Activated CD8-positive, alpha-beta memory T cell treated with anti-CD3 and anti-CD28 coated beads for 36 hours (primary cell): ENCODE measurements around the gene IL4I1. TPM values are rescaled to one million over a fixed set of nuclear protein-coding genes. Genes with fewer than 3 reads are reported as not detected.
"Not testable (repeated sequence)": the region's sequence is repeated elsewhere in the genome, so short reads cannot be mapped to it uniquely, and the experiment has no call there.

Experiments used
- CTCF ChIA-PET: fragments of 350-600 bp; sonication (Branson Sonifier 250); formaldehyde crosslinking; loops from one replicate; lab custom pipeline; 2021; ENCODE audit warnings: antibody characterized with exemption; lab: Charles Lee
- POLR2A ChIA-PET: fragments of 350-600 bp; sonication (Branson Sonifier 250); formaldehyde crosslinking; loops from one replicate; lab custom pipeline; 2021; ENCODE audit warnings: antibody characterized with exemption; lab: Charles Lee
- total RNA-seq, 2 experiments: library from RNA; stranded (reverse); gene quantifications; one replicate each; pipeline ENCODE4 v1.2.3, GENCODE V29; 2021

The IL4I1 gene
- total RNA-seq, 2 experiments from 2014 or later, result 28.9 to 30.8 TPM

- ChIA-PET POLR2A (interaction anchor here (0.7 to 2.2 kb wide), 6 partner anchors 16 to 61 kb away, joined by 3 to 8 read pairs (median 4); no protein-coding TSS in a partner anchor), CTCF (interaction anchor here (0.6 to 2.7 kb wide), 6 partner anchors 9 to 63 kb away, joined by 3 to 13 read pairs (median 4); no protein-coding TSS in a partner anchor)
Measured at GRCh38 chr19:49927526-49928264, 31.0 kb upstream of the IL4I1 start.

- POLR2A ChIA-PET, result no interaction called here
Measured at GRCh38 chr19:49926515-49926914, 29.8 kb upstream of the IL4I1 start.

DNA sequence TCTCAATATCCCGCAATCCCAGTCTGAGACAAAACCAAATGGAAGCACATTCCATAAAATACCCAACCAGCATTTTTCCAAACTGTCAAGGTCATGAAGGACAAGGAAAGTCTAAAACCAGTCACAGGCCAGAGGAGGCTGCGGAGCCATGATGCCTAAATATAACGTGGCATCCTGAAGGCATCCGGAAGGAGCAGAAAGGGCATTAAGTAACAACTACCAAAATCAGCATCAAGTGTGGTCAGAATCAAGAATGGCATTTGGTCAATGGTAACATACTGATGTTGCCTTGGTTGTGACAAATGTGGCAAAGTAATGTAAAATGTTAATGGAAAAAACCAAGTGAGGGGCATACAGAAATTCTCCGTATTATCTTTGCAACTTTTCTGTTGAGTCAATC, 28.8 kb upstream of the IL4I1 start:
- POLR2A ChIA-PET, result no interaction called here
- CTCF ChIA-PET, result interaction anchor here (0.6 to 1.5 kb wide), 2 partner anchors 11 to 81 kb away, joined by 3 read pairs; no protein-coding TSS in a partner anchor

More at GRCh38 chr19:49926515-49926914, 29.8 kb upstream of the IL4I1 start:
- CTCF ChIA-PET, result interaction anchor here (0.9 kb wide), 1 partner anchor 8 kb away, joined by 3 read pairs; no protein-coding TSS in a partner anchor

GRCh38 chr19:49924881-49925210, 28.2 kb upstream of the IL4I1 start:
- CTCF ChIA-PET, result interaction anchor here (1.5 kb wide), 1 partner anchor 11 kb away, joined by 3 read pairs; no protein-coding TSS in a partner anchor
- POLR2A ChIA-PET, result not testable (repeated sequence)

GRCh38 chr19:49924004-49924880, 27.6 kb upstream of the IL4I1 start:
- ChIA-PET CTCF (interaction anchor here (1.5 kb wide), 1 partner anchor 10 kb away, joined by 3 read pairs; no protein-coding TSS in a partner anchor), POLR2A (no interaction called here)

DNA sequence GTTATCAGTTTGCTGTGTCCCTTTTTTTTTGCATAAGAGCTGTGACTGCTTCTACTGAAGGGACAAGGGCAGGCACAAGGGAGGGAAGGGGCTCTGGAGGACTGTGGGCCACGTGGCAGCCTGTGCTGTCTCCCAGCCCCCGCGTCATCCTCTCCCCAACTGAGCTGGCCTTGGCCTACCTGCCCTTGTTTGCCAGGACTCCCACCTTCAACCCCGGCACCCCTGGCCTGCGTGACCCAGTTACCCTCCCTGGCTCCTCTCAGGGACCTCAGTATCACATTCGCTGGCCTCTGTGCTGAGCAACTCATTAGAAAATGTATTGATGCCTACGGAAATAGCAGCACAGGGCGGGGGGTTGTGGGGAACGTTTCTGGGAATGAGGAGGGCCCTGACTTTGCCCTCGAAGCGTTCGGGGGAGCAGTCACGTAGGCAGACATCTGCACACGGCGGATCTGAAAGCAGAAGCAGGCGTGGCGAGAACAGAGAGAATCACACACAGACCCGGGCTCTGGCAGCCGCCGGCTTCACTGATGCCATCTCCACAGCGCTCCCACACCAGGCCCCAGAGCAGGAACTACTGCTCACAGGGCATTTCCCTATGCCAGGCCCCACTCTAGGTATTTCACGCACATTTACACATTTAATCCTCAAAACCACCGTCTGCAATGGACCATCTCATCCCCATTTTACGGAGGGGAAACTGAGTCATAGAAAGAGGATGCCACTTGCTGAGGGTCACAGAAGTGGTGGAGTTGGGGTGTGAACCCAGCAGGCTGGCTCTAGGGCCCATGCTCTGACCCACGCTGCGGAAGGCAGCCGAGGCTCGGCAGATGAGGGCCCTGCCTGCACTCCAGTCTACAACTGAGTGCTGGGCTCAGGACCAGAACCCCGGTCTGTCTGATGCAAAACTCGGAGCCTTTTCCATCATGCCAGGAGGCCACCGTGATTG, 26.6 kb upstream of the IL4I1 start:
- POLR2A ChIA-PET, result no interaction called here
- CTCF ChIA-PET, result interaction anchor here (1.0 kb wide), 1 partner anchor 10 kb away, joined by 3 read pairs; no protein-coding TSS in a partner anchor

DNA sequence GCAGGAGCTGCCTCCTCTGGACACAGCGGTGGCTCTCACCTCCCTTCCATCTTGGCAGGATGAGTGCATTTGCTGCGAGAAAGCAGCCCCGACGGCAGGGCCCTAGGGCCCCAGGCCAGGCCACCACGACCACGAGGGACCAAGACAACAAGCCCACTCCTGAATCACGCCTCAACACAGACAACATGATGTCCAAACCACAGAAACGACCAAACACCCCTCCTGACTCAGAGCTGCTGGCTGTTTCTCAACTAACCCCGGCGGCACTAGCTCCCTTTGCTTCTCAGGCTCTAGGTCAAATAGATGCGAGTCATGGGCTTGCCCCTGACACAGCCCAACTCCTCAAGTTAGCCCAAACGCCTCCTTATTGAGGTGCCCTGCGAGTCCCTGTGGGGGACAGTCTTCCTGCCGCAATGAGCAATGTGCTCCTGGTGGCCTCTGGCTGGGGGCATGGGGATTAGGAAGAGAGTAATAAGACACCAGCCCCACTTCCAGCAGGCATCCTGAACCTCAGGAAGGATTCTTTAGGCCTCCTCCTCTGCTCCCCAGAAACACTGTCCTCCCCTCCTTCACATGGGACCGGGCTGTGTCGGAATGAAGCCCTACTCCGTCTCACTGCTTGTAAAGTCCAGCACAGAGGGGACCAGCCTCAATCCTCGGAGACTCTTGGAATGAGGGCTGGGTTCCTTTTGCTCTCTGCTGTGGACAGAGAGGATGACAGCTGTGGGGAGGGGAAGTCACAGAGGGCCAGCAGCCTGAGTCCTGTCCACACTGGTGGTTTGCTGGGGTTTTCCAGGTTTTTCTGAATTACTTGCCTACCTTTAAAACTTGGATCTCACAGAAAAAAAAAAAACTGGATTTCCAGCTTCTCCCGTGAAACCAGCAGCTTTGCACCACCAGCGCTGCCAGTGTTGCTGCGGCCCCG, 25.4 kb upstream of the IL4I1 start:
- POLR2A ChIA-PET, result no interaction called here

DNA sequence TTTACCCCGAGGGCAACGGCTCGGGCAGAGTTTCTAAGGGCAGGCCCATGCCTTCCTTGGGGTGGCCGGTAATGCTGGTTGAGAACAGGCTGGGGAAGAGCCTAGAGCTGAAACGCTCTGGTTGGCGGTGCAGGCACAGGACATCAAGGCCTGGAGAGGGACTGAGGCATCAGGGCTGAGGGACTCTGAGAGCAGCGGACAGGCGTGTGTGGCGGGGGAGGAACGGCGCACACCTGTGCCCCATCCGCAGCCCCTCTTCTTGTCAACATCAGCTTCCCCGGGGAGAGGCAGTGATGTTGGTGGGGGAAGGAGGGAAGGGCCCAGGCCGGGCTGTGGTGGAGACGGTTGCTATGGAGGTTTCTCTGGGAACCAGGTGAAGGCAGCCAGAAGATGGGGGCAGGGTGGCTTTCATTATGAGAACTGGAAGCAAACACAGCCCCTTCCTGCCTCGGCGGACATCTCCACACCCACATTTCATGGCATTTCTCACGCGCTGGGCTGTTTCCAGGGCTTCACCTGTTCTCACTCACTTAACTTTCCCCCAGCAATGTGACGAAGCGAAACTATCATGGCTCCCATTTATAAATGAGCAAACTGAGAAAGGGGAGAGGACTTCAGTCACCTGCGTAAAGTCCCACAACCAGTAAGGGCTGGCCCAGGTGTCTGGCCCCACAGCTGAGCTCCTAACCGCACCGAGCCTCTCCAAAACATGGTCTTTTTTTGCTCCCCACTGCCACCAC, 24.1 kb upstream of the IL4I1 start:
- ChIA-PET POLR2A (interaction anchor here (0.7 to 1.3 kb wide), 2 partner anchors 8 to 9 kb away, joined by 3 to 6 read pairs; partner anchors contain the start of gene ATF5), CTCF (no interaction called here)

More for the DNA sequence above, 25.4 kb upstream of the IL4I1 start:
- CTCF ChIA-PET, result interaction anchor here (1.0 kb wide), 1 partner anchor 9 kb away, joined by 3 read pairs; no protein-coding TSS in a partner anchor

DNA sequence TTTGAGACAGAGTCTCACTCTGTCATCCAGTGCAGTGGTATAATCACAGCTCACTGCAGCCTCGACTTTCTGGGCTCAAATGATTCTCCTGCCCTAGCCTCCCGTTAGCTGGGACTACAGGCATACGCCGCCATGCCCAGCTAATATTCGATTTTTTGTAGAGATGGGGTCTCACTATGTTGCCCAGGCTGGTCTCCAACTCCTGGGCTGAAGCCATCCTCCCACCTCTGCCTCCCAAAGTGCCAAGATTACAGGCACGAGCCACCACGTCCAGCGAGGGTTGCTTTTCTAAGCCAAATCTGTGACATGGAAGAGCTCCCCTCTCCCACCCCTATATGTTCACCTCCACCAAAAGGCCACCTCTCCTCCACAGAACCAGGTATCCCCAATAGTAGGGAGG, 21.4 kb upstream of the IL4I1 start:
- CTCF ChIA-PET, result interaction anchor here (0.7 to 2.1 kb wide), 4 partner anchors 9 to 1478 kb away, joined by 3 to 5 read pairs (median 3); partner anchors contain the start of genes ATF5 and NUP62
- POLR2A ChIA-PET, result no interaction called here

DNA sequence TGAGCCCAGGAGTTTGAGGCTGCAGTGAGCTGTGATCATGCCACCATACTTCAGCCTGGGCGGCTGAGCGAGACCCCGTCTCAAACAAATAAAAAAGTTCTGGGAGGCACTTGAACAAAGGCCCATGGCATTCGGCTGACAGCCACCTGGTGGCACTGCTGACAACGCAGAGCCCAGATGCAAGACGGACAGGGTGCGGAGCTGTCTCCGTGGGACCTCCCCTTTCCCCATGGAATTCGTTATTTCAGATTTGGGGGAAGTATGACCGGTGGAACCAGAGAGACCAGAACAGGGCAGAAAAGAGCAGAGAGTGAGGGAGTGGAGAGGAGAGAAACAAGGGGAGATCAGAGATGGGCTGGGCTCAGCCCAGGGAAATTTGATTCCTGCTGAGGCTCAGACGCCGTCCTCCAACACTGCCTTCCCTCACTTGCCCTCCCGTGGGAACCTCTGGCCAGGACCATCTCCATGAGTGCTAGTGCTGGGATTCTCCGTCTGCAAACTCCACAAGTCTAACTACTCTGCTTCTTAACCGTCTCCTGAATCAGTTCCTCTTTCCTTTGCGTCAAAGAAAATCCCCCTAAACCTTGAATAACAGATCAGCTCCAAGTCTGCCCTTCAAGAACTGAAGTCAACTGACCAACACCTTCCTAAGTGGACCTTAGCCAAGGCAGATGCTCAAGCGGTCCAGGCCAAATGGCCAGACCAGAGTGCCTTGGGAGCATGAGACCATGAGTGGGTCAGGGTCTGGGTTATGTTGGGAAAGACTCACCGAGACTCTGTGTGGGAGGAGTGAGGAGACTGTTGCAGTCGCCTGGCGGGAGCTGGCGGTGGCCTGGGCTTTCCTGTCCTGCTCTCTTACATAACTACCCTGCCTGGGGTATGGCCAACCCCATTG, 20.4 kb upstream of the IL4I1 start:
- ChIA-PET POLR2A (no interaction called here), CTCF (interaction anchor here (0.6 to 2.1 kb wide), 4 partner anchors 12 to 1477 kb away, joined by 3 to 5 read pairs (median 4); partner anchors contain the start of genes ATF5 and NUP62)

GRCh38 chr19:49915271-49915670, 18.6 kb upstream of the IL4I1 start:
- CTCF ChIA-PET, result interaction anchor here (1.0 to 2.6 kb wide), 2 partner anchors 14 to 23 kb away, joined by 4 to 13 read pairs; partner anchors contain the start of genes ATF5 and NUP62
- POLR2A ChIA-PET, result no interaction called here

- ChIA-PET POLR2A (no interaction called here), CTCF (interaction anchor here (1.0 to 2.6 kb wide), 3 partner anchors 9 to 15 kb away, joined by 3 to 13 read pairs (median 3); partner anchors contain the start of genes ATF5 and NUP62)
Measured at GRCh38 chr19:49913720-49914119, 17.0 kb upstream of the IL4I1 start.

- POLR2A ChIA-PET, result interaction anchor here (0.8 kb wide), 1 partner anchor 26 kb away, joined by 3 read pairs; no protein-coding TSS in a partner anchor
- CTCF ChIA-PET, result interaction anchor here (1.4 to 2.6 kb wide), 2 partner anchors 10 to 16 kb away, joined by 3 to 13 read pairs; partner anchors contain the start of genes ATF5 and NUP62
Measured at GRCh38 chr19:49912965-49913685, 16.4 kb upstream of the IL4I1 start.

DNA sequence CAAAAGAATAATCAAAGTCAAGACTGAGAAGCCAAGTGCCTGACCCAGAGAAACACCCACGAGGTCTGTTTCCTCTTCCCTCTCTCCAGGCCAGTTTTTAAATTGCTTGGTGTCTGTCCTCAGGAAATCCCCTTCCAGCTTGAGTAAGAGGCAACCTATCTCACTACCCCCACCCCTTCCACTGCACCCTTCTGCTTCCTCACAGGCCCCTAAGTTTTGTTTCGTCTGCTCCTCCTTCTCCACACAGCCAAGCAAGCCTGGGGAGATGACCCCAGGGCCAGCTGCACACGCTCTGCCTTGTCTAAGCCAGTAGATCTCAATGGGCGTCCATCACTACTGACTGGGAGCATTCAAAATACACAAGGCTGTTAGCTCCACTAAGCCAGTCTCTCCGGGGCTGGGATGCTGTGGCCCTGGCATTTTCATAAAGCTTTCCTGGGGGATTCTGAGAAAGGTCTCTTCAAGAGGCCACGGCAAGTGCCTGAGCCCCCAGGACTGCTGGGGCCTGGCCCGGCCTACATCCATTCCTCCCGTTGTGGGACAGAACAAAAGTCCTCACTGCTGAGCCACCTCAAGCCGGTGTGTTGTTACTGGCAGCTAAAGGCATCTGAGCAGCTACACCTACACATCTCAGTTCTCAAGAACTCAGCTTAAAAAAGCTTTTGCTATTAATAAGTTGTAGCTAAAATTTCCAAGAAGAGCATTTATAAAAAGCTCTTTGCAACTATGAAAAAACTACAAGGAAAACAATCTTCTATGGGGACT, 14.9 kb upstream of the IL4I1 start:
- CTCF ChIA-PET, result interaction anchor here (0.7 to 3.5 kb wide), 6 partner anchors 9 to 224 kb away, joined by 3 to 11 read pairs (median 6); no protein-coding TSS in a partner anchor
- POLR2A ChIA-PET, result interaction anchor here (0.6 to 1.4 kb wide), 7 partner anchors 9 to 611 kb away, joined by 3 to 13 read pairs (median 7); partner anchors contain the start of genes ATF5, IL4I1 and NUP62
